ENCODE results near the gene GPR157. TPM values are rescaled to one million over a fixed set of nuclear protein-coding genes. Genes with fewer than 3 reads are reported as not detected.

GPR157 gene
- total and polyA plus RNA-seq, 4 experiments from 2014 or later, result 1.6 to 10.9 (median 4.8) TPM

DNA sequence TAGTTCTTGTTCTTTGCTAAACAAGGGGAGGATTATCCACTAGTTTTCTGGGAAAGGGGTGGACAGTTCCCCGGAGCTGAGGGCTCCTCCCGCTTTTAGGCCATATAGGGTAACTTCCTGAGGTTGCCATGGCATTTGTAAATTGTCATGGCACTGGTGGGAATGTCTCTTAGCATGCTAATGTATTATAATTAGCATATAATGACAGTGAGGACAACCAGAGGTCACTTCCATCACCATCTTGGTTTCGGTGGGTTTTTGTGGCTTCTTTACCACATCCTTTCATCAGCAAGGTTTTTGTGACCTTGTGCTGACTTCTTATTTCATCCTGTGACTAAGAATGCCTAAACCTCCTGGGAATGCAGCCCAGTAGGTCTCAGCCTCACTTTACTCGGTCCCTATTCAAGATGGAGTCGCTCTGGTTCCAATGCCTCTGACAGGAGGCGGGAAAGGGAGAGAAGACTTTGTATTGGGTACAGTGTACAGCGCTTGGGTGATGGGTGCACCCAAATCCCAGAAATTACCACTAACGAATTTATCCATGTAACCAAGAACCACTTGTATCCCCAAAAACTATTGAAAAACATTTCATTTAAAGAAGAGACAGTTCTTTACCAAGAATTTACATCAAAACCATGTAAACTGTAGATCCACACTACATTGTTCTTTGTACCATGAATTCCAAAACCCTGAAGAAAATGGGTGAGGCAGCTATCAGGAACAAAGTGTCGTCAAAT lies 50.7 kb downstream of the GPR157 start:
- Mint-ChIP-seq H3K36me3 (no peaks in the 10 kb centered on the region), H3K9me3 (no peaks in the 10 kb centered on the region), H3K27me3 (peaks cover 11 to 16% of the 10 kb centered on the region in 2 donors), H3K27ac (no peak overlapping the region), H3K4me3 (no peak overlapping the region), H3K4me1 (peaks cover 13 to 22% (median 17%) of the 10 kb centered on the region in 4 donors)
- H3K9me3 ChIP-seq (ENCODE audit: control insufficient read depth in 1 of 2, low read length in 2 of 2), result no peaks in the 10 kb centered on the region
- ChIA-PET CTCF (ENCODE audit: partially characterized antibody) (no interaction called here), POLR2A (ENCODE audit: partially characterized antibody) (no interaction called here)
- H3K27ac ChIP-seq (ENCODE audit: low read depth, low read length), result no peak overlapping the region
- no peaks in the 10 kb centered on the region for H3K36me3 ChIP-seq (ENCODE audit: insufficient read depth, low read length)
- no peak for DNase-seq
- no peak overlapping the region for H3K4me3 ChIP-seq (ENCODE audit: low read length in 2 of 2)
- no peaks in the 10 kb centered on the region for H3K27me3 ChIP-seq (ENCODE audit: insufficient read depth, low read length)
- intact Hi-C loops (cut with micrococcal nuclease), result no loop called here
- peaks cover 15% of the 10 kb centered on the region for H3K4me1 ChIP-seq (ENCODE audit: insufficient read depth, low read length)

DNA sequence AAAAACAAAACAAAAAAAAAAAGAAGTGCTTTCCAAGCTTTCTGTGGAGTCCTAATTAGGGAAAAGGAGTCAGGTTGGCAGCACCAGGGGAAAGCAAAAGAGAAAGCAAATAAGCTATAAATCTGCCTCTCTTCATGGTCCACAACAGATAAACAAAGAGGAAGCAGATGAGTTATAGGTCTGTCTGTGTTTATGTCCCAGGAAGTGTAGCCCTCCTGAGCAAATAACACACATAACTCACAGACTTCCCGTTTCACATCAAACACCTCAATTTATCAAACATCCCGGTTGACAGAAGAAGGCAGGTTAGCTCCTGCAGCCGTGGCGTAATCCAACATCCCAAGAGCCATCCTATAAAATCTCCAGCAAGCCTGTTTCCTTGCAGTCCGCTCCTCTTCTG lies 53.9 kb downstream of the GPR157 start:
- CTCF ChIA-PET (ENCODE audit: partially characterized antibody), result interaction anchor here (1.0 to 1.1 kb wide), 2 partner anchors 70 to 157 kb away, joined by 3 read pairs; no protein-coding TSS in a partner anchor
- no peaks in the 10 kb centered on the region for H3K36me3 ChIP-seq (ENCODE audit: insufficient read depth, low read length)
- no peak for DNase-seq
- intact Hi-C loops (cut with micrococcal nuclease), result no loop called here
- no peak overlapping the region for H3K4me3 ChIP-seq (ENCODE audit: low read length in 2 of 2)
- H3K4me1 Mint-ChIP-seq, result peaks cover 11 to 19% (median 12%) of the 10 kb centered on the region in 4 donors
- peak overlapping the region in 2 of 7 donors; percentile 18 to 42 for H3K27ac Mint-ChIP-seq
- no peaks in the 10 kb centered on the region for H3K9me3 ChIP-seq (ENCODE audit: control insufficient read depth in 1 of 2, low read length in 2 of 2)
- no peaks in the 10 kb centered on the region for H3K36me3 Mint-ChIP-seq
- H3K27ac ChIP-seq (ENCODE audit: low read depth, low read length), result no peak overlapping the region
- no peaks in the 10 kb centered on the region for H3K27me3 ChIP-seq (ENCODE audit: insufficient read depth, low read length)
- no peaks in the 10 kb centered on the region for H3K9me3 Mint-ChIP-seq
- peaks cover 9 to 19% of the 10 kb centered on the region in 2 donors for H3K27me3 Mint-ChIP-seq
- peak overlapping the region in 2 of 8 donors; percentile 1 to 2 for H3K4me3 Mint-ChIP-seq
- H3K4me1 ChIP-seq (ENCODE audit: insufficient read depth, low read length), result peaks cover 15% of the 10 kb centered on the region
- POLR2A ChIA-PET (ENCODE audit: partially characterized antibody), result no interaction called here

GRCh38 chr1:9073143-9073542 lies 55.8 kb downstream of the GPR157 start:
- intact Hi-C loops (cut with micrococcal nuclease), result no loop called here
- peaks cover 7% of the 10 kb centered on the region for H3K4me1 ChIP-seq (ENCODE audit: insufficient read depth, low read length)
- Mint-ChIP-seq H3K4me3 (no peak overlapping the region), H3K4me1 (peaks cover 6 to 9% (median 6%) of the 10 kb centered on the region in 4 donors), H3K36me3 (no peaks in the 10 kb centered on the region), H3K27ac (no peak overlapping the region), H3K27me3 (peaks cover 7 to 11% of the 10 kb centered on the region in 2 donors), H3K9me3 (no peaks in the 10 kb centered on the region)
- ChIA-PET POLR2A (ENCODE audit: partially characterized antibody) (no interaction called here), CTCF (ENCODE audit: partially characterized antibody) (no interaction called here)
- no peaks in the 10 kb centered on the region for H3K9me3 ChIP-seq (ENCODE audit: control insufficient read depth in 1 of 2, low read length in 2 of 2)
- H3K4me3 ChIP-seq (ENCODE audit: low read length in 2 of 2), result no peak overlapping the region
- H3K27me3 ChIP-seq (ENCODE audit: insufficient read depth, low read length), result no peaks in the 10 kb centered on the region
- no peak overlapping the region for H3K27ac ChIP-seq (ENCODE audit: low read depth, low read length)
- no peaks in the 10 kb centered on the region for H3K36me3 ChIP-seq (ENCODE audit: insufficient read depth, low read length)
- no peak for DNase-seq

DNA sequence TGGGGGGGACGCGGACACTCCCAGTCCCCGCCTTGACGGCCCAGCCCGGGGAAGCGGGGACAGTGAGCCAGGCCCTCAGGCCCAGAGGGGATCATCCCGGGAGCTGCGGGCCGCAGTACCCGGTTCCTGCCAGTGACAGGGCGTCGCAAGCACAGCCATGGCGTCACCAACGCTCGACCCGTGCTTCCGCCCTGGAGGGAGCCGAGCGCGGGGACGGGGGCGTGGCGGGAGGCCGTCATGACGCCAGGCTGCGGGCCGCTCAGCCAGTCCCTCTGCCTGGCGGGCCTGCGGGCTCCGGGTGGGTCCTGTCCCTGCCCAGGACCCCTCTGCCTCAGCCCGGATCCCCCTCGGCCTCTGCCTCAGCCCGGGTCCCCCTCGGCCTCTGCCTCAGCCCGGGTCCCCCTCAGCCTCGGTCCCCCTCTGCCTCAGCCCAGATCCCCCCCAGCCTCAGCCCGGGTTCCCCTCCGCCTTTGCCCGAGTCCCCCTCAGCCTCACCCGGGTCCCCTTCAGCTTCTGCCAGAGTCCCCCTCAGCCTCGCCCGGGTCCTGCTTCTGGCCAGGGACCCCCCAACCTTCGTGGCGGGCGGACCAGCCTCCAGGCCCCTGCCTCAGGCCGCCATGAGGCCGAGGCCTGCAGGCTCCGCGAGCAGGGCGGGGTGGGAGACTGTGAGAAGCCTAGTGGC lies 57.2 kb downstream of the GPR157 start:
- Histone ChIP-seq H3K27ac (ENCODE audit: low read depth, low read length) (no peak overlapping the region), H3K4me3 (ENCODE audit: low read length in 2 of 2) (no peak overlapping the region), H3K36me3 (ENCODE audit: insufficient read depth, low read length) (no peaks in the 10 kb centered on the region), H3K9me3 (ENCODE audit: control insufficient read depth in 1 of 2, low read length in 2 of 2) (no peaks in the 10 kb centered on the region), H3K27me3 (ENCODE audit: insufficient read depth, low read length) (no peaks in the 10 kb centered on the region), H3K4me1 (ENCODE audit: insufficient read depth, low read length) (peaks cover 4% of the 10 kb centered on the region)
- peaks cover 6 to 8% (median 6%) of the 10 kb centered on the region in 4 donors for H3K4me1 Mint-ChIP-seq
- no peak overlapping the region for H3K27ac Mint-ChIP-seq
- ChIA-PET POLR2A (ENCODE audit: partially characterized antibody) (no interaction called here), CTCF (ENCODE audit: partially characterized antibody) (no interaction called here)
- no peak overlapping the region for H3K4me3 Mint-ChIP-seq
- no peaks in the 10 kb centered on the region for H3K36me3 Mint-ChIP-seq
- DNase-seq, result no peak
- intact Hi-C loops (cut with micrococcal nuclease), result no loop called here
- H3K27me3 Mint-ChIP-seq, result peaks cover 6 to 11% of the 10 kb centered on the region in 2 donors
- H3K9me3 Mint-ChIP-seq, result peaks cover 0 to 2% (median 0%) of the 10 kb centered on the region in 8 donors

GRCh38 chr1:9070486-9070885 lies 58.4 kb downstream of the GPR157 start:
- Mint-ChIP-seq H3K36me3 (no peaks in the 10 kb centered on the region), H3K4me1 (peaks cover 4 to 8% (median 6%) of the 10 kb centered on the region in 4 donors)
- intact Hi-C loops (cut with micrococcal nuclease), result no loop called here

GRCh38 chr1:9069326-9070100 lies 59.4 kb downstream of the GPR157 start, which contains the start of gene SLC2A5:
TSS of gene SLC2A5 (minus strand) at chr1:9069635. CDS start at chr1:9069536, 99 bp downstream.
- no peaks in the 10 kb centered on the region for H3K36me3 Mint-ChIP-seq
- peaks cover 4 to 11% of the 10 kb centered on the region in 2 donors for H3K27me3 Mint-ChIP-seq
- H3K27me3 ChIP-seq (ENCODE audit: insufficient read depth, low read length), result no peaks in the 10 kb centered on the region
- H3K4me1 ChIP-seq (ENCODE audit: insufficient read depth, low read length), result no peaks in the 10 kb centered on the region
- ChIA-PET POLR2A (ENCODE audit: partially characterized antibody) (no interaction called here), CTCF (ENCODE audit: partially characterized antibody) (no interaction called here)
- peaks cover 0 to 2% (median 0%) of the 10 kb centered on the region in 8 donors for H3K9me3 Mint-ChIP-seq
- no peak within 1 kb of the TSS for H3K27ac ChIP-seq (ENCODE audit: low read depth, low read length)
- intact Hi-C loops (cut with micrococcal nuclease), result no loop called here
- DNase-seq, result no peak
- no peak within 1 kb of the TSS for H3K4me3 ChIP-seq (ENCODE audit: low read length in 2 of 2)
- H3K4me3 Mint-ChIP-seq, result no peak within 1 kb of the TSS
- no peaks in the 10 kb centered on the region for H3K9me3 ChIP-seq (ENCODE audit: control insufficient read depth in 1 of 2, low read length in 2 of 2)
- H3K27ac Mint-ChIP-seq, result no peak within 1 kb of the TSS
- H3K4me1 Mint-ChIP-seq, result peaks cover 0 to 3% (median 0%) of the 10 kb centered on the region in 4 donors
- H3K36me3 ChIP-seq (ENCODE audit: insufficient read depth, low read length), result no peaks in the 10 kb centered on the region

More at GRCh38 chr1:9070486-9070885, 58.4 kb downstream of the GPR157 start:
- H3K27ac ChIP-seq (ENCODE audit: low read depth, low read length), result no peak overlapping the region
- Mint-ChIP-seq H3K9me3 (peaks cover 0 to 2% (median 0%) of the 10 kb centered on the region in 8 donors), H3K27me3 (peaks cover 4 to 11% of the 10 kb centered on the region in 2 donors), H3K4me3 (no peak overlapping the region), H3K27ac (no peak overlapping the region)
- ChIA-PET CTCF (ENCODE audit: partially characterized antibody) (no interaction called here), POLR2A (ENCODE audit: partially characterized antibody) (no interaction called here)
- H3K27me3 ChIP-seq (ENCODE audit: insufficient read depth, low read length), result no peaks in the 10 kb centered on the region
- no peak for DNase-seq
- no peak overlapping the region for H3K4me3 ChIP-seq (ENCODE audit: low read length in 2 of 2)
- peaks cover 4% of the 10 kb centered on the region for H3K4me1 ChIP-seq (ENCODE audit: insufficient read depth, low read length)
- H3K9me3 ChIP-seq (ENCODE audit: control insufficient read depth in 1 of 2, low read length in 2 of 2), result no peaks in the 10 kb centered on the region
- no peaks in the 10 kb centered on the region for H3K36me3 ChIP-seq (ENCODE audit: insufficient read depth, low read length)

DNA sequence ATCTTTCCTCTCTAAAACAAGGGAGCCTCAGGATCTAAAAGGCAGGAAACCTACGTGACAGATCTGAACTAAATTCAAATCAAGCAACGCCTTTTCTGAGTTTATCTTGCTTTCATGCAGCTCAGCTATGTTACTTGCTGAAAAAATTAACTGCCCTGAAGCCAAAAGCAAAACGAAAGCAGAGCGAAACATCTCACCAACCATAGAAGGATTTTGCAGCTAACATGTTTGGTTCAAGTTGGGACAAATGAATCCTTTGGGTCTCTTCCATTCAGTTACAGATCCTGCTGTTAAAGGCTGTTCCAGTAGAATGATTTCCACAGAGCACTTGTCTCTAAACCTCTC lies 59.9 kb downstream of the GPR157 start:
- H3K4me3 Mint-ChIP-seq, result no peak overlapping the region
- intact Hi-C loops (cut with micrococcal nuclease), result no loop called here
- H3K9me3 Mint-ChIP-seq, result peaks cover 0 to 2% (median 0%) of the 10 kb centered on the region in 8 donors
- H3K36me3 ChIP-seq (ENCODE audit: insufficient read depth, low read length), result no peaks in the 10 kb centered on the region
- no peak overlapping the region for H3K27ac ChIP-seq (ENCODE audit: low read depth, low read length)
- ChIA-PET POLR2A (ENCODE audit: partially characterized antibody) (no interaction called here), CTCF (ENCODE audit: partially characterized antibody) (no interaction called here)
- no peak overlapping the region for H3K27ac Mint-ChIP-seq
- H3K27me3 Mint-ChIP-seq, result peaks cover 9 to 11% of the 10 kb centered on the region in 2 donors
- no peaks in the 10 kb centered on the region for H3K4me1 ChIP-seq (ENCODE audit: insufficient read depth, low read length)
- DNase-seq, result no peak
- H3K27me3 ChIP-seq (ENCODE audit: insufficient read depth, low read length), result no peaks in the 10 kb centered on the region
- no peaks in the 10 kb centered on the region for H3K9me3 ChIP-seq (ENCODE audit: control insufficient read depth in 1 of 2, low read length in 2 of 2)
- H3K36me3 Mint-ChIP-seq, result no peaks in the 10 kb centered on the region
- no peaks in the 10 kb centered on the region for H3K4me1 Mint-ChIP-seq
- no peak overlapping the region for H3K4me3 ChIP-seq (ENCODE audit: low read length in 2 of 2)

All from CD4-positive, alpha-beta memory T cell (primary cell).